Activated gamma-delta T cell treated with anti-CD3 and anti-CD28 coated beads, Interleukin-2, amount 50 U/mL, for 16 hours (primary cell): ENCODE data around the gene CFAP92.
"Not testable (repeated sequence)": the region's sequence is repeated elsewhere in the genome, so short reads cannot be mapped to it uniquely, and the experiment has no call there.

Source experiments
- DNase-seq: peaks from one replicate; pipeline ENCODE4 v3.0.0-alpha.2; 2020; ENCODE audit warnings: low read depth

The CFAP92 gene

DNA sequence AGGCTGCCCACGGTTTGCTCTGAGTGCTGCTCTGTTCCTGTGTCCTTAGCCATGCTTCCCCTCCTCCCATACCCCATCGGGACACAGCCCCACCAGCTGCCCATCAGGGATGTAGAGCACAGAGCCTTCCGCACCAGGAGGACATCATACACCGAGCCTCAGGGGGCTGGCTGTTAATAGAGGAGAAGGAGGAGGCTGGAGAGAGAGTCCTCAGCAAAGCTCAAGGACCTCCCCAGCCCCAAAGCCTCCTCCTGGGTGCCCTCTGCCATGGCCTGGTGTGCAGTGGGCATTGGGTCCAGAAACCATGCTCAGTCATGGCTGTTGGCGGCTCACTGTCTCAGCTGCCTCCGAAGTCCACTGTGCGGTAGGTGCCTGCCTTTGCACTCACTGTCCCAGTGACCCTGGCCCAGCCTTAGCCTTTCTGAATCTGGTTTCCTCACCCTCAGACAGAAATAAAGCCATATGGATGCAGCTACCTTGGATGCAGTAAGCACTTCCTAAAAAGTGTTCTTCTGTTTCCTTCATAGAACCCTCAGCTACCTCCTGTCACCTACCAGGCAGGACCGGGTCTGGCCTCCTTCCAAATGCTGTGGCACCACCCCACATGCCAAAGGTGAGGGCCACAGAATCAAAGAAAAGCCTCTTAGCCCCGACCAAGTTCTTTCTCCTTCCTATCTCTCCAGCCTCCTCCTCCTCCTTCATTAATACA, 60.5 kb downstream of the CFAP92 start:
- DNase-seq, result no peak

DNA sequence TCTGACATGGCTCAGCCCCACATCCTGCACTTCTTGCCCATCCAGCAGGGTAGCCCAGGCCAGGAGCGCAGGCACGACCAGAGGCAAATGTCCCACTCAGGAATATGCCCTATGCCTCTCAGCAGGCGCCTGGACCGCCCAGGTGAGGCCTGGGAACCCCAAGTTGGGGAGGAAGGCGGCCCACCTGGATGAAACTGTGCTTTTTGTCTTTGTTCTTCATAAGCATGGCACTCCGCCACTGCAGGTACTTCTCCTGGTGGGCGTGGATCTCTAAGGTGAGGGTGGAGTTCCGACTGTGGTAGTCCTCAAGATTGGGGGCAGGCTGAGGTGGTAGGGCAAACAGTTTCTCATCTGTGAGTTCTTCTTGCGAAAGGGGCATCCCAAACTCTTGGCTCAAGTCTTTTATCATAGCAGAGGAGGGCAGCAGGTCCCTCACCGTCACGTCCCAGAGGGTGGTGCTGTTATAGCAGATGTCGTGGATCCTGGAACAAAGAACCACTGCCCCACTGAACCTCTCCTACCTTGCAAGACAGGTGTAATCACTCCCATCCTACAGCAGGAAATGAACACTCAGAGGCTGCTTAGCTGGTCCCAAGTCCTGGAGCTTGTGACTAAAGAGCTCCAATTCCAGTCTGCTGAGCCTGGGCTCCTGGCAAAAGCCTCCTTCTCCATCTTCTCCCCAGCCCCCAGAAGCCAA, 61.2 kb downstream of the CFAP92 start:
- no peak for DNase-seq

DNA sequence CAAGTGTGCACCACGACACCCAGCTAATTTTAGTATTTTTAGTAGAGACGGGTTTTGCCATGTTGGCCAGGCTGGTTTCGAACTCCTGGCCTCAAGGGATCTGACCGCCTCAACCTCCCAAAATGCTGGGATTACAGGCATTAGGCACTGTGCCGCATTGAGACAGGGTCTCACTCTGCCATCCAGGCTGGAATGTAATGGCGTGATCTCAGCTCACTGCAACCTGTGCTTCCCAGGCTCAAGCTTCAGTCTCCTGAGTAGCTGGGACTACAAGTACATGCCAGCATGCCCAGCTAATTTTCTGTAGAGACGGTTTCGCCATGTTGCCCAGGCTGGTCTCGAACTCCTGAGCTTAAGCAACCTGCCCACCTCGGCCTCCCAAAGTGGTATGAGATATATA, 62.8 kb downstream of the CFAP92 start:
- DNase-seq, result no peak

DNA sequence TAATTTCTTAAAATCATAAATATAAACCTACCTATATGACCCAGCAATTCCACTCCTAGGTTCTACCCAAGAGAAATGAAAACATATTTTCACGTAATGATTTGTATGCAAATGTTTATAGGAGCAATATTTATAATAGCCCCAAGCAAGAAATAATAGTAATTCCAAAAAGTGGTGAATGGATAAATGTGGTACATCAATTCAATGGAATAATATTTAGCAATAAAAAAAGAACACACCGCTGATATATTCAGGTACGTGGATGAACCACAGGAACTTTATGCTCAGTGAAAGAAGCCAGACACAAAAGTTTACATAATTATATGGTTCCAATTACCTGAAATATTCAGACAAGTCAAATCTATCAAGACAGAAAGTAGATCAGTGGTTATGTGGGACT, 64.5 kb downstream of the CFAP92 start:
- no peak for DNase-seq

- not testable (repeated sequence) for DNase-seq
Measured at GRCh38 chr3:128923986-128924385, 69.9 kb downstream of the CFAP92 start.

DNA sequence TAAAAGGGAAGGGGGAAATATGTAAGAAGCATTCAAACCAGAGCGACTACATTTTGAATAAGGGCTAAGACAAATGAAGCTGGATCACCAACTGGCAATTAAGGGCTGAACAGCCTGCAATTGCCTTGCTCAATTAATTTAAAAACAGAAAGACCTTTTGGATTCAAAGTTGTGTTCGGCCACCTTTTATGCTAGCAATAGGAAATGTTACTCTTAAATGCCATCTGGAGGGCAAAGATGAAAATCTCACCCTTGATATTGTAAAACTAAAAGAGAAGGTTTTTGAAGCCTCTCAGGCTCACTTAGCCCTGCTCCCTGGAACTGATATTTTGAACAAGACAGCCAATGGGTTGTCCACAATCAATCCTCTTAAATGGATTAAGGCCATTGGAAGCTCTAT, 70.3 kb downstream of the CFAP92 start:
- DNase-seq, result no peak

GRCh38 chr3:128922804-128923459, 70.9 kb downstream of the CFAP92 start:
- peak; percentile 19 for DNase-seq

DNA sequence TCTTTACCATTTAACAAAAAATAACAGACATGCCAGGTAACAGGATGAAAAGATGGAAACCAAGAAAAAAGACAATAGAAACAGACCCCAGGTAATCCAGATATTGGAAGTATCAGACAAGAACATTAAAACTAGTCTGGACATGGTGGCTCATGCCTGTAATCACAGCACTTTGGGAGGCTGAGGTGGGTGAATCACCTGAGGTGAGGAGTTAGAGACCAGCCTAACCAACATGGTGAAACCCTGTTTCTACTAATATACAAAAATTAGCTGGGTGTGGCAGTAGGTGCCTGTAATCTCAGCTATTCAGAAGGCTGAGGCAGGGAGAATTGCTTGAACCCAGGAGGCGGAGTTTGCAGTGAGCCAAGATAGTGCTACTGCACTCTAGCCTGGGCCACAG, 73.9 kb downstream of the CFAP92 start:
- DNase-seq, result no peak

- DNase-seq, result no peak
Measured at GRCh38 chr3:128917291-128917690, 76.6 kb downstream of the CFAP92 start.

DNA sequence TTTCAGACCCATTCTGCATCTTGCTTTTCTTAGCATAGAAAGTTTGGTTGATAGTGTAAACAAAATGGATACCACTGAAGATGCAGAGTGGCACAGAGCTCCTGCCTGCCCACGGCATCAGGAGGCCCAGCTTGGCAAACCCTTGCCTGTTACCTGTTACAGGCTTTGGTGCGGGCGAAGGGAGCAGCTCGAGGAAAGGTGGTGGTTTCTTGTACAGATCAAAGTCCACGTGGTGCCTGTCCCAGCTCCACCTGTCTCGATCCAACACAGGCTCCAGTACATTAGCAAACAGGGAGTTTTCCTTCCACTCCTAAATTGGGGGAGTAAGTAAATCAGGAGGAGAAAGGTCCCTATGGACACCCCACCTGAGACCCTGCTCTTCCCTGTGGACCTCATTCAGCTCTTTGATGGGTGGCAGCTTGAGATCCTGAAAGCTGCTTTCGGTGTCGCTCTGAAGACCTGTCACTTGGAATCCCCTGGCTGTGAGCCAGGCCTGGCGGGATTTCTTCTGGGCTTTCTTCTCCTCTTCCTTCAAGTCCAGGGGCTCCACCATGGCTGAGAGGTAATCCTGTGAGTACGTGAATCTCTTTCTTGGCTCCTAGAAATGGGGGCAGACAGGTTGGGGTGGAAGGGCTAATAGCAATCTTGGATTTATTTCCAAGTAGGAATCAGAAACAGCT, 78.8 kb downstream of the CFAP92 start:
- DNase-seq, result no peak

GRCh38 chr3:128911911-128912310, 82.0 kb downstream of the CFAP92 start:
- no peak for DNase-seq

GRCh38 chr3:128910006-128910405, 83.9 kb downstream of the CFAP92 start:
- no peak for DNase-seq

DNA sequence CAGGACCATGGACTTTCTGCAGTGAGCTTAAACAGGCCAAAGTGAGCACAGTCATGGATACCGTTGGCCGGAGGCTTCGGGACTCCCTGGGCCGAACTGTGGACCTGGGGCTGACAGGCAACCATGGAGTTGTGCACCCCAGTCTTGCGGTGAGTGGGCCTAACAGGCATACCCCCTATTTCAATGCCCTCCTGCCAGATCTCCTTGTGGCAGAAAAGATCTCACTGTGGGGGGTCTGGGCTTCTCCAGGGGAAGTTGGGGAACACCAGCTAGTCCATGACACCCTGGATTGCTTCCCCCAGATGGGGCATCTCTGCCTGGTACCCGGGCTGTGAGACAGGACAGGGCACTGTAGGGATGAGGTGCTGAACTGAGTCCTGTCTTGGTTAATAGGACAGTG, 84.9 kb downstream of the CFAP92 start:
- no peak for DNase-seq

GRCh38 chr3:128907706-128908445, 86.0 kb downstream of the CFAP92 start:
- DNase-seq, result no peak

- DNase-seq, result no peak
Measured at GRCh38 chr3:128906804-128907525, 86.9 kb downstream of the CFAP92 start.

- DNase-seq, result no peak
Measured at GRCh38 chr3:128906031-128906803, 87.7 kb downstream of the CFAP92 start.

- DNase-seq, result no peak
Measured at GRCh38 chr3:128903501-128903900, 90.4 kb downstream of the CFAP92 start.

DNA sequence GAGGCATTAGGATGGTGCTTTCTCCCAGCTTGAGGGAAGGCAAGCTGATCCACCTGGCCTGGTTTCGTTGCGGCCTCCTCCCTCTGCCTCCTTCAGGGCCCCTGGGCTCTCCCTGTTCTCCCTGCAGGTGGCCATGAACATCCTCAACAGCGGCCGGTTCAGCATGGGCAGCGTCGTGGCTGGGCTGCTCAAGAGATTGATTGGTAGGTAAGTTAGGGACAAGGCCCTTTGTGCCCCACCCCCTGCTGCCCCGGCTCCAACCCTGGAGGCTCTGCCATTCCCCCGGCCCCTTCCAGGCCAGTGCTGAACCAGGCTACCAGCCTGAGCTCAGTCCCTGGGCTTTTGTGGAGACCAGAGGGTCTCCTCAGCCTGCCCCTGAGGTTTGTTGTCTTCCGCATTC, 91.5 kb downstream of the CFAP92 start:
- no peak for DNase-seq

DNA sequence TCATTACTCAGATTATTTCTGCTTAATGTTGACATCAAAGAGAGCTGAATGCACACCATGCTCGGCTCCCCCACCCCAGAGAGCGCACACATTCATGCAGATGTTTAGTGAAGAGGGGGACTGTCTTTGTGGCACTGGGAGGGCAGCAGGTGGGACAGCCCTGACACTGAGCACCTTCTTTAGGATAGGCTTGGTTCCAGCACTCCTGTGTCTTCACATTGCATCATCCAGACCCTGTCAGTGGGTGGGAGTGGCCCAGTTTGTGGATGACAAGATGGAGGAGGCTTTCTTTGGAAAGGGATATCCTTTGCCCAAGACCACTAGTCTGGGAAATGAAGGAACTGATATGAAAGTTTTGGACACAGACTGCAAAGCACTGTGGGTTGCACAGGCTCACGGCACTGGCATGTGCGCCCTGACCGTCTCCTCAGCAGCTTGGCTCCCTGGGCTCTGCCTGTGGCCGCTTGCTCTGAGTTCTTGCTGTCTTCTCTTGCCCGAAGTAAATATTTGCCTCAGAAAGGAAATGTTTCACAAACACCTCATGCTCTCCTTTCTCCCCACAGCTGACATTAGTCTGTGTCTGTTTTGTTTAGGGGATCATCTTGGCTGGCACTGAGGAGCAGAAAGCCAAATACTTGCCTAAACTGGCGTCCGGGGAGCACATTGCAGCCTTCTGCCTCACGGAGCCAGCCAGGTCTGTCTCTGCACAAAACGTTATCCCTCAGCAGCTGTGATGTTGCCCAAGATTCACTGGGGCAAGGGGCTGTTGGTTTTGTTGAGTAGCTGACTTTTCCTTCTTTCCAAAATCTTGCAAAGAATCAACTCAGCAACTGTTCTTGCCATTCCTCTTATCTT, 97.8 kb downstream of the CFAP92 start:
- DNase-seq, result no peak
